Suppressor macrophage (primary cell): ENCODE measurements around the gene GPATCH1.
A peak's percentile ranks its signal among the peaks of the same experiment; 100 is the strongest.
"Not testable (repeated sequence)": the region's sequence is repeated elsewhere in the genome, so short reads cannot be mapped to it uniquely, and the experiment has no call there.

Experiments used
- DNase-seq, 4 experiments: peaks; one replicate each; pipeline ENCODE4 v3.0.0-alpha.2; 2020 to 2022

The GPATCH1 gene

DNA sequence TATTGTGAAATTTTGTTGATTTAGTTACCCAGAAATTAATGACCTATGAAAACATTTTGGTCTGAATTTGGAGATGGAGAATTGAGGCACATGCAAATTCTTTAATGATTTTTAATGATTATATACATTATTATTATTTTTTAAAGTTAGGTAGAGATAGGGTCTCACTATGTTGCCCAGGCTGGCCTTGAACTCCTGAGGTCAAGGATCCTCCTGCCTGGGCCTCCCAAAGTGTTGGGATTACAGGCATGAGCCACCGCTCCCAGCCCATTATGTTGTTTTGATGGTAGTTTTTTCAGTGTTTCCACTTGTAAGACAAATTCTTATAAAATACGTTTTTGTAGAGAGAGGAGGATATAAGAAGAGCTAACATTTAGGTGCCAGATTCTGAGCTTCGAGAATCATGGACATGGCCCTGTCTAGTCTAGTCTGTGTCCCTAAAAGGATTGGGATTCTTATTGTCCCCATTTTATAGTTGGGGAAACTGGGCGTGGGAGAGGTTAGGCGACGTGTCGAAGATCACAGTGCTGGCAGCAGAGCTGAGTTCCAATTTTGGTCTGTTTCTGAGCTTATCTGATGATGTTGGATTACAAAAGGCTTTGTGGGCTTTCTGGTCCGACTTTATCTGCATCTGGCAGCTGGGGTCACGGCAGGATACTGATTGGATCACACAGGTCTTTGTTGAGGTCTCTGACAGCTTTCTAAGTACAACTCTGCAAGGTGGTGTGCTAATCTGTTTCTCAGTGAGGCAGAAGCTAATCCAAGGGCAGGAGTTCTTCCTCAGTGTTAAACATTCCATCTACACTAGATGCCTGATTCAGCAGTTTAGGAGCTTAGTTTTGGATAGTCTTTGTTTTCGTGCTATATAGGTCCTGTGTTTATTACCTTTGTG, 43.5 kb downstream of the GPATCH1 start:
- DNase-seq, result no peak

- peak; percentile 57 to 76 (median 72) for DNase-seq
Observed at GRCh38 chr19:33125929-33126388, 45.0 kb downstream of the GPATCH1 start.

DNA sequence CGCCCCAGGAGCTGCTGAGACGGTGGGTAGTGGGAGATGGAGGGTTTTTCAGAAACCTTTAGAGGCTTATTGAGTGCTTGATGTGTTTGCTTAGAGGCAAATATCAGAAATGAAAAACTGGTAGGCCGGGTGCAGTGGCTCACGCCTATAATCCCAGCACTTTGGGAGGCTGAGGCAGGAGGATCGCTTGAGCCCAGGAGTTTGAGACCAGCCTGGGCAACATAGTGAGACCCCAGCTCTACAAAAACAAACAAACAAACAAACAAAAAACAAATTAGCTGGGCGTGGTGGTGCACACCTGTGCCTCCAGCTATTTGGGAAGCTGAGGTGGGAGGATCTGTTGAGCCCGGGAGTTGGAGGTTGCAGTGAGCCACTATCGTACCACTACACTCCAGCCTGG, 45.7 kb downstream of the GPATCH1 start:
- not testable (repeated sequence) for DNase-seq

GRCh38 chr19:33129901-33130300, 48.9 kb downstream of the GPATCH1 start:
- no peak for DNase-seq

- no peak for DNase-seq
Observed at GRCh38 chr19:33130433-33130832, 49.5 kb downstream of the GPATCH1 start.

DNA sequence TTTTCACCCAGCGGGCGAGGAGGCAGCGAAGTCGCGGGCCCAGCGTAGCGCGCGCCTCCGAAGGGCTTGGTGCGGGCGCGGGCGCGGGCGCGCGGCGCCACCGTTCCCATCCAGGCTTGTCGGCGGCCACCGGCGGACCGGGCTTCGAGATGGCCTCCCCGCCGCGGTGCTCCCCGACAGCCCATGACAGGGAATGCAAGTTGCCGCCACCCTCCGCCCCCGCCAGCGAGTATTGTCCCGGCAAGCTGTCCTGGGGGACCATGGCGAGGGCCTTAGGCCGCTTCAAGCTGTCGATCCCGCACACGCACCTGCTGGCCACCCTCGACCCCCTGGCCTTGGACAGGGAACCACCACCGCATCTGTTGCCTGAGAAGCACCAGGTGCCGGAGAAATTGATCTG, 51.0 kb downstream of the GPATCH1 start, which contains the start of gene WDR88:
Gene WDR88 (plus strand): TSS at position 94 of the 400 bp plus-strand sequence. CDS start 56 bp downstream, at position 150.
- DNase-seq, result no peak

- peak in 1 of 4 experiments; percentile 13 for DNase-seq
Observed at GRCh38 chr19:33132425-33132824, 51.4 kb downstream of the GPATCH1 start.

- no peak for DNase-seq
Observed at GRCh38 chr19:33133438-33134031, 52.6 kb downstream of the GPATCH1 start.

DNA sequence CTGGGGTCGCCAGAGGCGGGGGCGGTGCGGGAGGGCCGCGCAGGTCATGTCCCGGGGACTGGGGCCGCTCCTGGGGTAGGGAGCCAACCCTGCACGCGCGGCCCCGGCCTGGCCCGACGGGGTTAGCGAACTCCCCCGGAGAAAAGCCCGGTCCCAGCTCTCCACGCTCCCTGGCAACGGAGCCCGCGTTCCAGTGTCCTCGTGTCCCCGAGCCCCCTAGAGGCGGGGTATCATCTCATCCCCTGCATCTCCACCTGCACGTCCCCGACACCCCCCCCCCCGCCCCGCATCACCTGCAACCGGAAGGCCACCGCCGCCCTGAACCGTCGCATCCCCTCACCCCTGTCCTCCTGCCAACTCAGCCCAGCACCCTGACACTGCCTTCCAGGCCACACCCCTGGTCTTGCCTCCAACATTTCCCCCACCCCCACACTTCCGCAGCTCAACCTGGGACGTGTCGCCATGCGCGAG, 53.6 kb downstream of the GPATCH1 start:
- DNase-seq, result peak in 3 of 4 experiments; percentile 23 to 52 (median 47)

DNA sequence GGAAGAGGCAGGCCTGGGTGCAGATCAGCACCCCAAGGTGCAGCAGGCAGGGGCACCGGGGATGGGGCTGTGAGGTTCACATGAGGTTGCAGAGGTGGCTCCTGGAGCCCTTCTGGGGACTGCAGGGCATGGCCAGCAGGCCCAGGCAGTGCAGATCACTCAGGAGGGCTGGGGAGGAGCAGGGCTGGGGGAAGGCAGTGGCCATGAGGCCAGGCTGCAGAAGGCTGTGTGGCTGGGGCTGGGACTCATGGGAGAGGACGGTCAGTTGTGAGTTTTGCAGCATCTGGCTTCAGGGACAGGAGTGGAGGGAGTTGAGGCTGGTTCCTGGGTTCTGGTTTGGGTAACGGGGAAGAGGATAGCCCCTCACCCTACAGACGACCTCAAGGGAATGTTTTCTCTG, 58.2 kb downstream of the GPATCH1 start:
- no peak for DNase-seq

DNA sequence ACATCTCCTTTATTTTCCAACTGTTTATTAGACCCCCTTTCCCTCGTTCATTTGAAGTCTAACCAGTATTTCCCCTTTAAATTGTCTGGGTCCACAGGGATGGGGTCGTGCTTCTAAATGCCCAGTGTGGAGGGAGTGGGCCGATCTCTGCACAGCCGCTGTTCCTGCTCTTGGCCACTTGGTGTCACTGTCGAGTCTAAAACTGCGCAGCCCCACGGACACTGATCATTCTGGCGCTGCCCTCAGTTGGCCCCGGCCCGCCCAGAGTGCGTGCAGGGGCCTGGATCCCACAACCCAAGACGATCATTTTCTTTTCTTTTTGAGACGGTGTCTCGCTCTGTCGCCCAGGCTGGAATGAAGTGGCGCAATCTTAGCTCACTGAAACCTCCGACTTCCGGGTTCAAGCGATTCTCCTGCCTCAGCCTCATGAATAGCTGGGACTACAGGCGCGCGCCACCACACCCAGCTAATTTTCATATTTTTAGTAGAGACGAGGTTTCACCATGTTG, 63.0 kb downstream of the GPATCH1 start:
- peak; percentile 71 to 81 (median 78) for DNase-seq

GRCh38 chr19:33146209-33146608, 65.2 kb downstream of the GPATCH1 start:
- DNase-seq, result no peak

DNA sequence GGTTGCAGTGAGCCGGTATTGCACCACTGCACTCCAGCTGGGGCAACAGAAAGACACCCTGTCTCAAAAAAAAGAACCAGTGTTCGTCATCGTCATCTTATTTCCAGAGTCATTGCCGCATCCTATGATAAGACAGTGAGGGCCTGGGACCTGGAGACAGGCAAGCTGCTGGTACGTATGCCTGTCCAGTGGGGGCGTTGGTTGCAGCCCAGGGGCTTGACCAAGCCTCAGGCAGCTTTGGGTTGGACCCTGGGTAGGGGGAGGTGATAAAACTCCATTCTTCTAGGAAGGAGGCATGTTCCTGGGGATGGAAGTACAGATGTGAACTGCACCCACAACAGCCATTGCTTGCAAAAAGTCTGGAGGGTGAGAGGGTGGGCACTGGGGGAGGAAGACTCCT, 66.6 kb downstream of the GPATCH1 start:
- DNase-seq, result no peak

- DNase-seq, result no peak
Observed at GRCh38 chr19:33150852-33151518, 70.0 kb downstream of the GPATCH1 start.

GRCh38 chr19:33152176-33152575, 71.2 kb downstream of the GPATCH1 start:
- peak; percentile 17 to 66 (median 40) for DNase-seq

GRCh38 chr19:33152625-33153024, 71.6 kb downstream of the GPATCH1 start:
- DNase-seq, result not testable (repeated sequence)

DNA sequence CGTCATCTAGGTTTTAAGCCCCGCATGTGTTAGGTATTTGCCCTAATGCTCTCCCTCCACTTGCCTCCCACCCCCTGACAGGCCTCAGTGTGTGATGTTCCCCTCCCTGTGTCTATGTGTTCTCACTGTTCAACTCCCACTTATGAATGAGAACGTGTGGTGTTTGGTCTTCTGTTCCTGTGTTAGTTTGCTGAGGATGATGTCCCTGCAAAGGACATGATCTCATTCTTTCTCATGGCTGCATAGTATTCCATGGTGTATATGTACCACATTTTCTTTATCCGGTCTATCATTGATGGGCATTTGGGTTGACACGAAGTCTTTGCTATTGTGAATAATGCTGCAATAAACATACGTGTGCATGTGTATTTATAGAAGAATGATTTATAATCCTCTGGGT, 73.3 kb downstream of the GPATCH1 start:
- not testable (repeated sequence) for DNase-seq

DNA sequence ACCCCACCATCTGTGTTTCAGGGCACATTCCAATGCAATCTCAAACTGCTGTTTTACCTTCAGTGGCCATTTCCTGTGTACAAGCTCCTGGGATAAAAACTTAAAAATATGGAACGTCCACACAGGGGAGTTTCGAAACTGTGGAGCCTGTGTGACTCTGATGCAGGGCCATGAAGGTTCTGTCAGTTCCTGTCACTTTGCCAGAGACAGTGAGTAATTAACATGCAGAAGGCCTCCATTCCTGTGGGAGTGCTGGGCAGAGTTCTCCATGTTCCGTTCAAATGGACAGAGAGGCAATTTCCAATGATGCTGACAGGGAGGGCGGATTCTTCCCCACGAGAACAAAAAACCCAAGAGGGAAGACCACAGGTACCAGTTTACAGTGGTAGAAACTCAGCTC, 75.4 kb downstream of the GPATCH1 start:
- DNase-seq, result peak; percentile 57 to 77 (median 68)

DNA sequence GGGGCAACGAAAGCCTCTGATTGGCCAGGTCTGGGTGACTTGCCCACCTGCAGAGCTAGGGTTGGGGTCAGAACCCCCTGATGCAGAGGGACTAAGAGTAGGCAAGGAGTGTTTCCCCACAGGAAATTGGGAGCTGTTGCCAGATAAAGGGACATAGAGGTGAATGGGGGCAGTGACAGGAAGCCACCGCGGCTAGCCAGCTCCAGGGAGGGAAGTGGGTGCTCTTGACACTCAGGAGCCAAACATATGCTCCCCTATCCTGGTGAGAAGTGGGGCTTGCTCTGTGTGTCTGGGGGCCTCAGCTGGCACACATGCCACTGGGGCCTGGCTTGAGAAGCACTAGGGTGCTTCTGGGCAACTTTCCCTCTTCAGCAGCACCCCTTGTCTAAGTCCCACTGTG, 76.9 kb downstream of the GPATCH1 start:
- peak in 2 of 4 experiments; percentile 14 to 17 for DNase-seq

DNA sequence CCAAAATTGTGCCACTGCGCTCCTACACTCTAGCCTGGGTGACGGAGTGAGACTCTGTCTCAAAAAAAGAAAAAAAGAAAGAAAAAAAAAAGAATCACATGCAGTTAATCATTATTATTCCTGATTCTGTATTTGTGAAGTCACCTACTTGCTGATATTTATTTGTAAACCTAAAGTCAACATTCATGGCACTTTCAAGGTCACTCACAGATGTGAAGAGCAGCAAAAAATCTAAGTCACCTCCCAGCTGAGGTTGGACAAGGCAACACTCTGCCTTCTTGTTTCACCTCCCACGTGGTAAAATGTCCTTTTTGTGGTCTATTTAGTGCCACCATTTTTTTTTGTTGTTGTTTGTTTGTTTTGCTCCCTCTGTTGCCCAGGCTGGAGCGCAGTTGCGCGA, 77.4 kb downstream of the GPATCH1 start:
- no peak for DNase-seq

DNA sequence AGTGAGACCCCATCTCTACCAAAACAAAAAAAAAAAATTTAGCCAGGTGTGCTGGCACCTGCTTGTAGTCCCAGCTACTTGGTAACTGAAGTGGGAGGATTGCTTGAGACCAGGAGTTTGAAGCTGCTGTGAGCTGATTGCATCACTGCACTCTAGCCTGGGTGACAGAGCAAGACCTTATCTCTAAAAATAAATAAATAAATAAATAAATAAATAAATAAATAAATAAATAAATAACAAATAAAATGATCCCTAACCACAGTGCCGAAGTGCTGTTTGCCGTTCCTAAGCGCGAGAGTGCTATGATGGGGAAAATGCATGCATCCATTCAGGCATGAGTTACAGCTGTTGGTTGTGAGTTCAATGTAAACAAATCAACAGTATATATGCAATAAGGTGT, 78.2 kb downstream of the GPATCH1 start:
- DNase-seq, result no peak

DNA sequence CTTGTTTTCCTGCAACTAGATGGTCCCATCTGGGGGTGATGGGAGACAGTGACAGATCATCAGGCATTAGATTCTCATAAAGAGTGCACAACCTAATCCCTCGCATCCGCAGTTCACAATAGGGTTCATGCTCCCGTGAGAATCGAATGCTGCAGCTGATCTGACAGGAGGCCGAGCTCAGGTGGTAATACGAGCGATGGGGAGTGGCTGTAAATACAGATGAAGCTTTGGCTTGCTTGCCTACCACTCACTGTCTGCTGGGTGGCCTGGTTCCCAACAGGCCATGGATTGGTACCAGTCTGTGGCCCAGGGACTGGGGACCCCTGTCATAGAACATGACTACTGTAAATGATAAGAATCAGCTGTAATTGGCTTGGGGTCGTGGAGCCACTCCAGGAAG, 78.9 kb downstream of the GPATCH1 start:
- no peak for DNase-seq

DNA sequence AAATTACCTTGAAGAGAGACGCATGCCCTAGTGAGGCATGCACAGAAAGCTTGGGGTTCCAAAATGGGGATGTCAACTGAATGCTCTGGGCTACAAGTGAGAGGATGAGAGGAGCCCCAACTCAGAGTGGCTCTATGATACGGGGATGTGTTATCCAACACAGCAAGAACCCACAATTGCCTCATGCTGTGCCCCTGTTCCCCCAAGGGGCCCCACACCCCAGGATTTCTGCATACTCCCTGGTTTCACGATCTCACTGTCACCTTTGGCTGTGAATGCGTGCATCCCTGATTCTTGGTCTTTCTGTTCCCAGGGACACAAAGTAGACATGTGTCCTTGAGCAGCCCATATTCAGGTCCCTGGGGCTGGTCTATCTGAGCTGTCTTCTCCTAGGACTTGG, 80.2 kb downstream of the GPATCH1 start:
- DNase-seq, result no peak
